ENCODE measurements around the gene SEC14L2. TPM values are rescaled to one million over a fixed set of nuclear protein-coding genes. Genes with fewer than 3 reads are reported as not detected.

SEC14L2 gene
- total RNA-seq, 1 experiment from 2014 or later = 8.2 TPM

- H3K27me3 Mint-ChIP-seq (ENCODE audit: low read depth) = peaks cover 29% of the 10 kb centered on the region
- no peak overlapping the region for H3K23ac ChIP-seq (ENCODE audit: insufficient read length, low read depth, low read length)
Observed at GRCh38 chr22:30472994-30473720, 76.3 kb downstream of the SEC14L2 start.

More at GRCh38 chr22:30472994-30473720, 76.3 kb downstream of the SEC14L2 start:
- Histone ChIP-seq H3K14ac (ENCODE audit: insufficient read depth, low read length) (no peak overlapping the region), H2BK120ac (ENCODE audit: low read depth, low read length, poor library complexity, severe bottlenecking) (no peak overlapping the region), H3K18ac (ENCODE audit: insufficient read length, low read depth, low read length) (no peak overlapping the region), H2BK12ac (ENCODE audit: insufficient read length, low read depth, low read length) (no peak overlapping the region), H3K79me2 (ENCODE audit: insufficient read depth, low read length) (no peaks in the 10 kb centered on the region), H3K27ac (ENCODE audit: insufficient read length, low read depth, low read length) (no peak overlapping the region), H3K79me1 (ENCODE audit: insufficient read depth, low read depth, low read length, poor library complexity, severe bottlenecking) (no peaks in the 10 kb centered on the region), H3K4ac (ENCODE audit: low read depth, low read length) (no peak overlapping the region), H4K91ac (ENCODE audit: insufficient read length, low read depth, low read length) (no peak overlapping the region), H4K5ac (ENCODE audit: insufficient read length, low read depth, low read length) (no peak overlapping the region), H2AFZ (ENCODE audit: low read length) (no peak overlapping the region), H4K8ac (replicated peaks; ENCODE audit: insufficient read length, low read depth, low read length) (no peak overlapping the region), H3K56ac (ENCODE audit: insufficient read length, low read depth, low read length) (no peak overlapping the region), H3K23me2 (ENCODE audit: insufficient read length, low read depth, low read length, poor library complexity, severe bottlenecking) (no peaks in the 10 kb centered on the region), H2BK20ac (ENCODE audit: low read depth, low read length, poor library complexity, severe bottlenecking) (no peak overlapping the region), H2AK5ac (ENCODE audit: insufficient read length, low read length) (no peak overlapping the region), H2BK5ac (ENCODE audit: insufficient read length, low read length) (no peak overlapping the region), H3K27me3 (ENCODE audit: insufficient read depth, low read length) (no peaks in the 10 kb centered on the region), H3K4me2 (ENCODE audit: insufficient read depth, insufficient read length, low read length) (no peak overlapping the region), H2BK15ac (ENCODE audit: low read depth, low read length) (no peak overlapping the region), H3T11ph (ENCODE audit: low read length) (no peak overlapping the region), H3K4me1 (ENCODE audit: insufficient read depth, low read length) (no peaks in the 10 kb centered on the region), H3K9me3 (ENCODE audit: control insufficient read depth, low read depth, low read length) (no peaks in the 10 kb centered on the region), H3K9ac (ENCODE audit: extremely low read depth, insufficient read length, low read length) (no peak overlapping the region), H4K20me1 (ENCODE audit: control insufficient read depth, insufficient read depth, insufficient read length) (no peaks in the 10 kb centered on the region)
- DNase-seq = no peak
- no peak overlapping the region for H3K4me3 Mint-ChIP-seq
- TF ChIP-seq CTCF (conservative IDR thresholded peaks at IDR 0.05) = no peak
- H3K36me3 Mint-ChIP-seq (ENCODE audit: insufficient read depth in 1 of 3, low read depth in 3 of 3) = no peaks in the 10 kb centered on the region
- no peaks in the 10 kb centered on the region; a peak in 1 of 5 replicates for H3K9me3 Mint-ChIP-seq
- peaks cover 4 to 12% of the 10 kb centered on the region in 2 experiments for H3K4me1 Mint-ChIP-seq
- WGBS (ENCODE audit: extremely low coverage, insufficient read length, low lambda C conversion rate) = no CpG with 5 or more reads among the region's 4 CpGs
- no peak overlapping the region for H3K27ac Mint-ChIP-seq
